Measurements from ENCODE around the gene ELL2. TPM values are rescaled to one million over a fixed set of nuclear protein-coding genes. Genes with fewer than 3 reads are reported as not detected.
A peak's percentile ranks its signal among the peaks of the same experiment; 100 is the strongest.

Gene ELL2
- total RNA-seq, 2 donors from 2014 or later: 76.3 to 113 TPM

GRCh38 chr5:95941756-95942155, 19.9 kb downstream of the ELL2 start:
- peaks cover 6% of the 10 kb centered on the region in 2 donors for H3K36me3 Mint-ChIP-seq (ENCODE audit: insufficient read depth in 2 of 2)
- ATAC-seq (replicated peaks in 1 of 2) (no peak), DNase-seq (no peak)
- no peaks in the 10 kb centered on the region for H3K27me3 Mint-ChIP-seq (ENCODE audit: low read depth)
- H3K4me1 Mint-ChIP-seq (ENCODE audit: low read depth): peaks cover 37% of the 10 kb centered on the region
- H3K4me3 Mint-ChIP-seq: no peak overlapping the region
- H3K9me3 Mint-ChIP-seq: no peaks in the 10 kb centered on the region
- H3K27ac Mint-ChIP-seq: no peak overlapping the region

- Mint-ChIP-seq H3K27me3 (ENCODE audit: low read depth) (no peaks in the 10 kb centered on the region), H3K27ac (no peak overlapping the region), H3K4me1 (ENCODE audit: low read depth) (peaks cover 35% of the 10 kb centered on the region), H3K9me3 (no peaks in the 10 kb centered on the region), H3K36me3 (ENCODE audit: insufficient read depth in 2 of 2) (peaks cover 2 to 6% of the 10 kb centered on the region in 2 donors), H3K4me3 (no peak overlapping the region)
- DNase-seq: no peak
- ATAC-seq (replicated peaks in 1 of 2): no peak
These were observed 20.6 kb downstream of the ELL2 start for GRCh38 chr5:95940758-95941682.

- DNase-seq (no peak), ATAC-seq (replicated peaks in 1 of 2) (no peak)
- no peaks in the 10 kb centered on the region for H3K27me3 Mint-ChIP-seq (ENCODE audit: low read depth)
- H3K9me3 Mint-ChIP-seq: no peaks in the 10 kb centered on the region
- H3K27ac Mint-ChIP-seq: no peak overlapping the region
- peaks cover 32% of the 10 kb centered on the region for H3K4me1 Mint-ChIP-seq (ENCODE audit: low read depth)
- H3K4me3 Mint-ChIP-seq: no peak overlapping the region
- peaks cover 3 to 9% of the 10 kb centered on the region in 2 donors for H3K36me3 Mint-ChIP-seq (ENCODE audit: insufficient read depth in 2 of 2)
These were observed 22.2 kb downstream of the ELL2 start for GRCh38 chr5:95939465-95939864.

- H3K36me3 Mint-ChIP-seq (ENCODE audit: insufficient read depth in 2 of 2): peaks cover 3 to 9% of the 10 kb centered on the region in 2 donors
These were observed 22.9 kb downstream of the ELL2 start for GRCh38 chr5:95938766-95939165.

GRCh38 chr5:95938347-95938746, 23.3 kb downstream of the ELL2 start:
- Mint-ChIP-seq H3K4me1 (ENCODE audit: low read depth) (peaks cover 36% of the 10 kb centered on the region), H3K4me3 (no peak overlapping the region), H3K27me3 (ENCODE audit: low read depth) (no peaks in the 10 kb centered on the region), H3K36me3 (ENCODE audit: insufficient read depth in 2 of 2) (peaks cover 3 to 9% of the 10 kb centered on the region in 2 donors), H3K9me3 (no peaks in the 10 kb centered on the region), H3K27ac (no peak overlapping the region)
- ATAC-seq (replicated peaks in 1 of 2) (no peak), DNase-seq (no peak)

More at GRCh38 chr5:95938766-95939165, 22.9 kb downstream of the ELL2 start:
- H3K27me3 Mint-ChIP-seq (ENCODE audit: low read depth): no peaks in the 10 kb centered on the region
- H3K4me1 Mint-ChIP-seq (ENCODE audit: low read depth): peaks cover 36% of the 10 kb centered on the region
- ATAC-seq (replicated peaks in 1 of 2) (no peak), DNase-seq (no peak)
- no peak overlapping the region for H3K4me3 Mint-ChIP-seq
- no peaks in the 10 kb centered on the region for H3K9me3 Mint-ChIP-seq
- H3K27ac Mint-ChIP-seq: no peak overlapping the region

- H3K4me1 Mint-ChIP-seq (ENCODE audit: low read depth): peaks cover 36% of the 10 kb centered on the region
- no peak overlapping the region for H3K27ac Mint-ChIP-seq
- DNase-seq: no peak
- ATAC-seq (replicated peaks in 1 of 2): no peak
- no peaks in the 10 kb centered on the region for H3K27me3 Mint-ChIP-seq (ENCODE audit: low read depth)
- no peaks in the 10 kb centered on the region for H3K9me3 Mint-ChIP-seq
- no peak overlapping the region for H3K4me3 Mint-ChIP-seq
- peaks cover 3 to 9% of the 10 kb centered on the region in 2 donors for H3K36me3 Mint-ChIP-seq (ENCODE audit: insufficient read depth in 2 of 2)
These were observed 24.0 kb downstream of the ELL2 start for GRCh38 chr5:95937607-95938152.

- Mint-ChIP-seq H3K27ac (no peak overlapping the region), H3K36me3 (ENCODE audit: insufficient read depth in 2 of 2) (peaks cover 3 to 9% of the 10 kb centered on the region in 2 donors), H3K4me1 (ENCODE audit: low read depth) (peaks cover 36% of the 10 kb centered on the region), H3K4me3 (no peak overlapping the region), H3K9me3 (no peaks in the 10 kb centered on the region), H3K27me3 (ENCODE audit: low read depth) (no peaks in the 10 kb centered on the region)
- ATAC-seq (replicated peaks in 1 of 2): no peak
- no peak for DNase-seq
These were observed 24.7 kb downstream of the ELL2 start for GRCh38 chr5:95936812-95937397.

- Mint-ChIP-seq H3K36me3 (ENCODE audit: insufficient read depth in 2 of 2) (peaks cover 3 to 12% of the 10 kb centered on the region in 2 donors), H3K4me1 (ENCODE audit: low read depth) (peaks cover 43% of the 10 kb centered on the region), H3K27me3 (ENCODE audit: low read depth) (no peaks in the 10 kb centered on the region), H3K4me3 (peak overlapping the region in 1 of 2 donors; percentile 12), H3K9me3 (no peaks in the 10 kb centered on the region), H3K27ac (peak overlapping the region; percentile 17)
- DNase-seq: no peak
- ATAC-seq (replicated peaks in 1 of 2): no peak
These were observed 26.0 kb downstream of the ELL2 start for GRCh38 chr5:95935553-95936100.

GRCh38 chr5:95934207-95934804, 27.3 kb downstream of the ELL2 start:
- H3K4me1 Mint-ChIP-seq (ENCODE audit: low read depth): peaks cover 35% of the 10 kb centered on the region
- peaks cover 3 to 14% of the 10 kb centered on the region in 2 donors for H3K36me3 Mint-ChIP-seq (ENCODE audit: insufficient read depth in 2 of 2)
- H3K27ac Mint-ChIP-seq: peak overlapping the region; percentile 77
- peak in 1 of 2 donors; percentile 23 for ATAC-seq (replicated peaks in 1 of 2)
- H3K27me3 Mint-ChIP-seq (ENCODE audit: low read depth): no peaks in the 10 kb centered on the region
- H3K9me3 Mint-ChIP-seq: no peaks in the 10 kb centered on the region
- no peak for DNase-seq
- H3K4me3 Mint-ChIP-seq: peak overlapping the region in 1 of 2 donors; percentile 21

- Mint-ChIP-seq H3K27me3 (ENCODE audit: low read depth) (no peaks in the 10 kb centered on the region), H3K9me3 (no peaks in the 10 kb centered on the region), H3K4me3 (peak overlapping the region in 1 of 2 donors; percentile 18), H3K27ac (no peak overlapping the region), H3K36me3 (ENCODE audit: insufficient read depth in 2 of 2) (peaks cover 3 to 14% of the 10 kb centered on the region in 2 donors), H3K4me1 (ENCODE audit: low read depth) (peaks cover 44% of the 10 kb centered on the region)
- DNase-seq (no peak), ATAC-seq (replicated peaks in 1 of 2) (no peak)
These were observed 28.7 kb downstream of the ELL2 start for GRCh38 chr5:95932941-95933340.

GRCh38 chr5:95931079-95931833, 30.4 kb downstream of the ELL2 start:
- Mint-ChIP-seq H3K27me3 (ENCODE audit: low read depth) (no peaks in the 10 kb centered on the region), H3K4me1 (ENCODE audit: low read depth) (peaks cover 55% of the 10 kb centered on the region), H3K27ac (peak overlapping the region; percentile 39), H3K4me3 (peak overlapping the region in 1 of 2 donors; percentile 44), H3K36me3 (ENCODE audit: insufficient read depth in 2 of 2) (peaks cover 4 to 12% of the 10 kb centered on the region in 2 donors), H3K9me3 (no peaks in the 10 kb centered on the region)
- ATAC-seq (replicated peaks in 1 of 2): no peak
- no peak for DNase-seq
